Measurements from ENCODE around the gene GPATCH4.

The GPATCH4 gene

DNA sequence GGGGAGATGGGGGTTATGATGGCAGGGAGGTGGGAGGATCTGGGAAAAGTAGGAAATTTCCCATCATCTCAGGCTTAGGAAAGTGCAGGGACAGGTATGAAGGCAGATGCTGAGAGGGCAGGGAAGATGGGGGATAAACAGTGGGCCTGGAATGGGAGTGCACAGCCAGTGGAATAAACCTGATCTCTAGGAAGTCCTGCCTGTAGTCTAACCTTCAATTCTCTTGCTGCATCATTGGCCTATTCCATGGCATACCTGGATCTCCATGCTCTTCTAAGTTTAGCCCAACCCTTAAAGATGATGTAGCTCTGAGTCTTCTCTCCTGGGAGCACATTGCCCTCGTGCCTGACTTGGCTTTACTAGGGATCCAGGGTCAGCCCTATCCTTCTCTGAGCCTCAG is 43.4 kb upstream of the GPATCH4 start:
- DNase-seq (ENCODE audit: insufficient read length, low spot score), result no peak
- TF ChIP-seq, protein P1, sequence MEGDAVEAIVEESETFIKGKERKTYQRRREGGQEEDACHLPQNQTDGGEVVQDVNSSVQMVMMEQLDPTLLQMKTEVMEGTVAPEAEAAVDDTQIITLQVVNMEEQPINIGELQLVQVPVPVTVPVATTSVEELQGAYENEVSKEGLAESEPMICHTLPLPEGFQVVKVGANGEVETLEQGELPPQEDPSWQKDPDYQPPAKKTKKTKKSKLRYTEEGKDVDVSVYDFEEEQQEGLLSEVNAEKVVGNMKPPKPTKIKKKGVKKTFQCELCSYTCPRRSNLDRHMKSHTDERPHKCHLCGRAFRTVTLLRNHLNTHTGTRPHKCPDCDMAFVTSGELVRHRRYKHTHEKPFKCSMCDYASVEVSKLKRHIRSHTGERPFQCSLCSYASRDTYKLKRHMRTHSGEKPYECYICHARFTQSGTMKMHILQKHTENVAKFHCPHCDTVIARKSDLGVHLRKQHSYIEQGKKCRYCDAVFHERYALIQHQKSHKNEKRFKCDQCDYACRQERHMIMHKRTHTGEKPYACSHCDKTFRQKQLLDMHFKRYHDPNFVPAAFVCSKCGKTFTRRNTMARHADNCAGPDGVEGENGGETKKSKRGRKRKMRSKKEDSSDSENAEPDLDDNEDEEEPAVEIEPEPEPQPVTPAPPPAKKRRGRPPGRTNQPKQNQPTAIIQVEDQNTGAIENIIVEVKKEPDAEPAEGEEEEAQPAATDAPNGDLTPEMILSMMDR (IDR thresholded peaks at IDR 0.05; ENCODE audit: insufficient read depth, missing control alignments), result no peak
- FAIRE-seq, result no peak

DNA sequence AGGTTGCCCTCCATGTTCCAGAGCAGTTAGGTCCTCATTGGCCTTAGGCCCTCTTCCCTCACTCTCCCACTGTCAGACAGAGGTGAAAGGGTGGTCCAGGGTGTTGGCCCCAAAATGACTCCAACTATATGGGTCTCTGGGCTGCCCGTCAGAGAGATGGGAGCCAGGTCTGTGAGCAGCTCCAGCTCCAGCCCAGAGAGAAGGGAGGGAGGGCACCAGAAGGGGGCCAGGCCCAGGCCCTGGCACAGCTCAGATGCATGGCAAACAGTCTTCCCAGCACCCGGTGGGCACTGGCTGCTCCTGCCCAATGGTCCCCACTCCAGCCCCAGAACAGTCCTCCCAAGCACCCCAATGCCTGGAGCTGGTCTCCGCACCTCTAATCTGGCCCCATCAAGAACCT is 42.9 kb upstream of the GPATCH4 start:
- no peak for FAIRE-seq
- no peak for DNase-seq (ENCODE audit: insufficient read length, low spot score)
- TF ChIP-seq, protein P1 (IDR thresholded peaks at IDR 0.05; ENCODE audit: insufficient read depth, missing control alignments), result no peak

DNA sequence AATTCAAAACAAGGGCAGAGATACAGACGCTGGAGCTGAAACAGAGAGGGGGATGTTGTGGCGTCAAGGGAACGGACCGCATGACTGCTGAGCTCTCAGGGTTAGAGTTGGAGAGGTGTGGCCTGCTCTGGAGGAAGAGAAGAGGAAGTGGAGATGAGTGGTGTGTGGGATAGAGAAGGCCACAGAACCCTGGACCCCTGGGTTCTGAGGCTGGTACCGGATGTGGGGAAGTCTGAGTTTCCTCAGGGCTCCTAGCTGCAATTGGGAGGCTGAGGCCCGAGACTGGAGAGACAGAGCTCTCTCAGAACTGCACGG is 42.5 kb upstream of the GPATCH4 start:
- DNase-seq (ENCODE audit: insufficient read length, low spot score) (no peak), FAIRE-seq (no peak)
- TF ChIP-seq, protein P1 (IDR thresholded peaks at IDR 0.05; ENCODE audit: insufficient read depth, missing control alignments), result no peak

DNA sequence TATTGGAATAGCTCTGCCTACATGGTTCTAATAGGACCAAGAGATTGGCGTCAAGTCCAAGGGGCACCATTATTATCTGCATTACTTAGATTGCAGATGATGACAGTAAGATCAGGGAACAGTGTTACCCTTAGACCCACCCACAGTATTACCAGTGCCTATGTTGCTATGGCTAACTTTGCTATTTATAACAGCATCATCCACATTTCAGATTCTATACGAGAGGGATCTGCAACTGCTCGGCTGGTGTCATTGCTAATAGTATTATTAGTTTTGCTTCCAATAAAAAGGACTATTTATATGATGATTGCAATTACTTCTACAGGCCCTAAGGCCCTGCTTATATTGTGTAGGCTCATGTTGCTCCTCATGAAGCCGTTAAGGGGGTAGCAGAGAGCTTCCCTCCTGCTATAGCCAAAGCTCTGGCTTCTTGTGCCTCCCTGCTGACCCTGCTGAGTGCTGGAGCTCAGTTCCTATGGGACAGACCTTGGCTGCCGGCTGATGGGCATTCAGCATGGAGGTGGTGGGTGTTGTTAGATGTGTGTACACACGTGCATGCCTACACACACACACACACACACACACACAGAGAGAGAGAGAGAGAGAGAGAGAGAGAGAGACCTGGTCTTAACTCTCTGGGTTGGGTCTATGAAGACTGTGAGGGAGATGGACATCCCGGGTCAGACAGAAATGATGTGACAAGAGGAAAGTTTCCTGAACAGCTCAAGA is 41.9 kb upstream of the GPATCH4 start:
- no peak for FAIRE-seq
- DNase-seq (ENCODE audit: insufficient read length, low spot score), result no peak
- TF ChIP-seq, protein P1 (IDR thresholded peaks at IDR 0.05; ENCODE audit: insufficient read depth, missing control alignments), result no peak

DNA sequence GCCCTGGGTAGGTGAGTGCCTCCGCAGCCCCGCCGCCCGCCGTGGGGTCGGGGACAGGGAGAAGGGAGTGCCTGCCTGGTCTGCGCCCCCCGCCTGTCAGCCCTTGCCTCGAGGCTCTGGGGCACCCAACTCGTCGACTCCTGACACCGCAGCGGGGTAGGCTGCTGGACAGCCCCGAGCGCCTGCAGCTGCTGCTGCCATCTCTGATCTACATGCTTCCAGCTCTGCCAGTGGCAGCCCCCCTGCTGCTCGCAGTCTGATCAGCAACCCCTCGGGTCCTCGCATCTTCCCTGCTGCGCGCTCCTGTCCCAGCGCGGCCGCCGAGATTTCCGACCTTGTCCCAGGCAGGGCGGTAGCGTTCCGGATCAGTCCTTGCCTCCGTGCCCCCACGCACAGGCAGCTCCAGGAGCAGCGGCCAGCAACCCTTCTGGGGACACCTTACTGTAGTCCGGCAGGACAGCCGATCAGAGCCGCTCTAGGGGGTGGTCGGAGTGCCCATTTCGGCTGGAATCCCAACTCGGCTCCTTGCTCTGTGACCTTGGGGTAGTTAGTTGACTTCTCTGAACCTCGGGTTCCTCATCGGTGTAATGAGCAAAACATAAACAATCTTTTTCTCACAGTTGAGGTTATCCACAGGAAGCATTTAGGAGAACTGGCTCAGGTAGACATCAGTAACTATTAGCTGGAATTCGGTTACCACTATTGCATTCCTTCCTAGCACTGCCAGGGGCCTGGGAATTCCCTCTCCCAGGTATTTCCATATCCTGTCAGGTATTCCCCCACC is 41.2 kb upstream of the GPATCH4 start:
- DNase-seq (ENCODE audit: insufficient read length, low spot score), result no peak
- TF ChIP-seq, protein P1 (IDR thresholded peaks at IDR 0.05; ENCODE audit: insufficient read depth, missing control alignments), result no peak
- no peak for FAIRE-seq

DNA sequence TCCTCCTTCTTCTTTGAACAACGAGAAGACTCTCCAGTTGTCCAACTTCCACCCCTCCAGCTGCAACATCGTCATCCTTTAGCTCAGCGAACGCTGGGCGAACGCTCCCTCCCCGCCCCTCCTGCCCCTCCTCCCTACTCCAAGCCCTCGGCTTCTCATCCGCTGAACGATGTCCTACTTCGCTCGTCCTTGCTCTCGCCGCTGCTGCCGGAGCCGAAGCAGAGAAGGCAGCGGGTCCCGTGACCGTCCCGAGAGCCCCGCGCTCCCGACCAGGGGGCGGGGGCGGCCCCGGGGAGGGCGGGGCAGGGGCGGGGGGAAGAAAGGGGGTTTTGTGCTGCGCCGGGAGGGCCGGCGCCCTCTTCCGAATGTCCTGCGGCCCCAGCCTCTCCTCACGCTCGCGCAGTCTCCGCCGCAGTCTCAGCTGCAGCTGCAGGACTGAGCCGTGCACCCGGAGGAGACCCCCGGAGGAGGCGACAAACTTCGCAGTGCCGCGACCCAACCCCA is 40.5 kb upstream of the GPATCH4 start, which contains the start of gene BCAN:
TSS of gene BCAN (plus strand) at position 357 of the 504 bp plus-strand sequence. CDS start 3,938 bp downstream, outside the sequence.
- TF ChIP-seq, protein P1 (IDR thresholded peaks at IDR 0.05; ENCODE audit: insufficient read depth, missing control alignments), result no peak
- DNase-seq (ENCODE audit: insufficient read length, low spot score), result peak; percentile 92
- no peak for FAIRE-seq
